Measurements from ENCODE around the gene VOPP1. TPM values are rescaled to one million over a fixed set of nuclear protein-coding genes. Genes with fewer than 3 reads are reported as not detected.

Gene VOPP1
- total and polyA plus RNA-seq, 2 of the 13 experiments (the other 11 are each of a cell fraction or from before 2014, with no cell fraction given), result 21.8 to 55.3 TPM

GRCh38 chr7:55427800-55428199 is 144.5 kb downstream of the VOPP1 start (continued):
- TF ChIP-seq PREB (CRISPR knock-in tag; IDR thresholded peaks at IDR 0.05), result no peak
- no peak for TF ChIP-seq CREB1 (IDR thresholded peaks at IDR 0.05)
- TF ChIP-seq CREB1 (CRISPR knock-in tag; IDR thresholded peaks at IDR 0.05), result no peak

- Histone ChIP-seq H4K20me1 (ENCODE audit: insufficient read depth, low read length) (no peaks in the 10 kb centered on the region), H3K79me2 (ENCODE audit: insufficient read depth, low read length) (no peaks in the 10 kb centered on the region), H3K4me3 (replicated peaks in 1 of 3; ENCODE audit: insufficient read depth in 1 of 3, low read depth in 2 of 3, low read length in 3 of 3) (no peak overlapping the region), H3K9ac (ENCODE audit: insufficient read depth, low read depth, low read length) (no peak overlapping the region), H3K27me3 (ENCODE audit: control insufficient read depth in 1 of 2, insufficient read depth in 2 of 2, low read length in 2 of 2) (no peaks in the 10 kb centered on the region), H2AFZ (ENCODE audit: low read length) (no peak overlapping the region), H3K4me1 (ENCODE audit: insufficient read depth, low read length) (peaks cover 10% of the 10 kb centered on the region), H3K27ac (ENCODE audit: extremely low read length, insufficient read depth, low read length) (no peak overlapping the region), H3K4me2 (ENCODE audit: low read depth, low read length) (no peak overlapping the region), H3K36me3 (replicated peaks in 1 of 2; ENCODE audit: control insufficient read depth in 1 of 2, insufficient read depth in 2 of 2, low read length in 2 of 2) (peaks cover 11 to 12% of the 10 kb centered on the region in 2 experiments; a peak in 4 of 5 replicates), H3K9me3 (ENCODE audit: low read length) (no peaks in the 10 kb centered on the region)
- 88% methylated on average over 4 of the region's 4 CpGs for WGBS (ENCODE audit: low lambda C conversion rate)
- in situ Hi-C loops (cut with HindIII; ENCODE audit: extremely low pct_ligation_motif_present, low pct_unique_long_range_greater_than_20kb), result no loop called here
- intact Hi-C loops (cut with micrococcal nuclease; ENCODE audit: unreplicated experiment), result loop anchor here (10.0 kb wide), 1 partner anchor 147 kb away; the partner anchor contains the start of gene VOPP1
- ChIA-PET CTCF (ENCODE audit: low intra/inter-chr PET ratio, low total read pairs) (no interaction called here), POLR2A (no interaction called here)
- ATAC-seq, result no peak
- no peak for FAIRE-seq
- BruUV-seq (replicated peaks), result no TSS peak
- DNase-seq (ENCODE audit: low spot score), result no peak
- TF ChIP-seq POLR2G (IDR thresholded peaks at IDR 0.05; ENCODE audit: low read depth, low read length) (no peak), ZNF710 (CRISPR knock-in tag; IDR thresholded peaks at IDR 0.05; ENCODE audit: borderline replicate concordance) (no peak), KDM2A (CRISPR knock-in tag; IDR thresholded peaks at IDR 0.05; ENCODE audit: borderline replicate concordance, low read depth) (no peak), SATB2 (CRISPR knock-in tag; IDR thresholded peaks at IDR 0.05) (no peak), DR1 (CRISPR knock-in tag; IDR thresholded peaks at IDR 0.05) (no peak)
- TF ChIP-seq, protein P1, sequence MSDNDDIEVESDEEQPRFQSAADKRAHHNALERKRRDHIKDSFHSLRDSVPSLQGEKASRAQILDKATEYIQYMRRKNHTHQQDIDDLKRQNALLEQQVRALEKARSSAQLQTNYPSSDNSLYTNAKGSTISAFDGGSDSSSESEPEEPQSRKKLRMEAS (IDR thresholded peaks at IDR 0.05), result no peak
- TF ChIP-seq, protein P2, sequence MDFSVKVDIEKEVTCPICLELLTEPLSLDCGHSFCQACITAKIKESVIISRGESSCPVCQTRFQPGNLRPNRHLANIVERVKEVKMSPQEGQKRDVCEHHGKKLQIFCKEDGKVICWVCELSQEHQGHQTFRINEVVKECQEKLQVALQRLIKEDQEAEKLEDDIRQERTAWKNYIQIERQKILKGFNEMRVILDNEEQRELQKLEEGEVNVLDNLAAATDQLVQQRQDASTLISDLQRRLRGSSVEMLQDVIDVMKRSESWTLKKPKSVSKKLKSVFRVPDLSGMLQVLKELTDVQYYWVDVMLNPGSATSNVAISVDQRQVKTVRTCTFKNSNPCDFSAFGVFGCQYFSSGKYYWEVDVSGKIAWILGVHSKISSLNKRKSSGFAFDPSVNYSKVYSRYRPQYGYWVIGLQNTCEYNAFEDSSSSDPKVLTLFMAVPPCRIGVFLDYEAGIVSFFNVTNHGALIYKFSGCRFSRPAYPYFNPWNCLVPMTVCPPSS (IDR thresholded peaks at IDR 0.05), result no peak
- TF ChIP-seq, protein P3, sequence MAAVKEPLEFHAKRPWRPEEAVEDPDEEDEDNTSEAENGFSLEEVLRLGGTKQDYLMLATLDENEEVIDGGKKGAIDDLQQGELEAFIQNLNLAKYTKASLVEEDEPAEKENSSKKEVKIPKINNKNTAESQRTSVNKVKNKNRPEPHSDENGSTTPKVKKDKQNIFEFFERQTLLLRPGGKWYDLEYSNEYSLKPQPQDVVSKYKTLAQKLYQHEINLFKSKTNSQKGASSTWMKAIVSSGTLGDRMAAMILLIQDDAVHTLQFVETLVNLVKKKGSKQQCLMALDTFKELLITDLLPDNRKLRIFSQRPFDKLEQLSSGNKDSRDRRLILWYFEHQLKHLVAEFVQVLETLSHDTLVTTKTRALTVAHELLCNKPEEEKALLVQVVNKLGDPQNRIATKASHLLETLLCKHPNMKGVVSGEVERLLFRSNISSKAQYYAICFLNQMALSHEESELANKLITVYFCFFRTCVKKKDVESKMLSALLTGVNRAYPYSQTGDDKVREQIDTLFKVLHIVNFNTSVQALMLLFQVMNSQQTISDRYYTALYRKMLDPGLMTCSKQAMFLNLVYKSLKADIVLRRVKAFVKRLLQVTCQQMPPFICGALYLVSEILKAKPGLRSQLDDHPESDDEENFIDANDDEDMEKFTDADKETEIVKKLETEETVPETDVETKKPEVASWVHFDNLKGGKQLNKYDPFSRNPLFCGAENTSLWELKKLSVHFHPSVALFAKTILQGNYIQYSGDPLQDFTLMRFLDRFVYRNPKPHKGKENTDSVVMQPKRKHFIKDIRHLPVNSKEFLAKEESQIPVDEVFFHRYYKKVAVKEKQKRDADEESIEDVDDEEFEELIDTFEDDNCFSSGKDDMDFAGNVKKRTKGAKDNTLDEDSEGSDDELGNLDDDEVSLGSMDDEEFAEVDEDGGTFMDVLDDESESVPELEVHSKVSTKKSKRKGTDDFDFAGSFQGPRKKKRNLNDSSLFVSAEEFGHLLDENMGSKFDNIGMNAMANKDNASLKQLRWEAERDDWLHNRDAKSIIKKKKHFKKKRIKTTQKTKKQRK (IDR thresholded peaks at IDR 0.05; ENCODE audit: low read length), result no peak
- TF ChIP-seq, protein P4, sequence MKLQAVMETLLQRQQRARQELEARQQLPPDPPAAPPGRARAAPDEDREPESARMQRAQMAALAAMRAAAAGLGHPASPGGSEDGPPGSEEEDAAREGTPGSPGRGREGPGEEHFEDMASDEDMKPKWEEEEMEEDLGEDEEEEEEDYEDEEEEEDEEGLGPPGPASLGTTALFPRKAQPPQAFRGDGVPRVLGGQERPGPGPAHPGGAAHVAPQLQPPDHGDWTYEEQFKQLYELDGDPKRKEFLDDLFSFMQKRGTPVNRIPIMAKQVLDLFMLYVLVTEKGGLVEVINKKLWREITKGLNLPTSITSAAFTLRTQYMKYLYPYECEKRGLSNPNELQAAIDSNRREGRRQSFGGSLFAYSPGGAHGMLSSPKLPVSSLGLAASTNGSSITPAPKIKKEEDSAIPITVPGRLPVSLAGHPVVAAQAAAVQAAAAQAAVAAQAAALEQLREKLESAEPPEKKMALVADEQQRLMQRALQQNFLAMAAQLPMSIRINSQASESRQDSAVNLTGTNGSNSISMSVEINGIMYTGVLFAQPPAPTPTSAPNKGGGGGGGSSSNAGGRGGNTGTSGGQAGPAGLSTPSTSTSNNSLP (IDR thresholded peaks at IDR 0.05; ENCODE audit: low read depth, low read length), result no peak
These were observed 145.0 kb downstream of the VOPP1 start for GRCh38 chr7:55427342-55427741.

Data from HepG2 (cell line).